Prostate gland (tissue), 2 donors: ENCODE data around the gene MTMR3. TPM values are rescaled to one million over a fixed set of nuclear protein-coding genes. Genes with fewer than 3 reads are reported as not detected.

Experiments used
- DNase-seq: peaks from one replicate; pipeline ENCODE4 v3.0.0-alpha.2; 2019; ENCODE audit warnings: low spot score
- H3K27ac ChIP-seq, 2 donors: fragments of 200-600 bp; sonication (generic); 2 replicates each; pipeline ENCODE4 v1.5.1; 2017 to 2019
- H3K27me3 ChIP-seq: fragments of 200-600 bp; sonication (generic); replicated peaks from 2 replicates; pipeline ENCODE4 v1.5.1; 2019; ENCODE audit not compliant: insufficient read depth
- H3K36me3 ChIP-seq, 2 donors: fragments of 200-600 bp; sonication (generic); 1 replicate in 1 of 2; 2 replicates in 1 of 2; pipeline versions ENCODE4 v1.5.1 to v1.8.1; 2017 to 2019
- H3K4me1 ChIP-seq: fragments of 200-600 bp; sonication (generic); replicated peaks from 2 replicates; pipeline ENCODE4 v1.5.1; 2019
- H3K4me3 ChIP-seq, 2 donors: fragments of 200-600 bp; sonication (generic); 2 replicates each; pipeline ENCODE4 v1.5.1; 2017 to 2019
- H3K9me3 ChIP-seq: fragments of 200-600 bp; sonication (generic); 2 replicates; pipeline ENCODE4 v1.5.1; 2017
- CTCF ChIP-seq, 4 experiments: fragments of 200-600 bp in 2 of 4; fragments of 450-650 bp in 2 of 4; sonication (generic) in 2 of 4; IDR thresholded peaks; 1 replicate in 3 of 4; 2 replicates in 1 of 4; pipeline ENCODE4 v1.5.1; 2016 to 2019; ENCODE audit warnings: antibody characterized with exemption in 4 of 4, mild to moderate bottlenecking in 2 of 4, moderate library complexity in 2 of 4
- POLR2A ChIP-seq: fragments of 450-650 bp; IDR thresholded peaks from one replicate; pipeline ENCODE4 v1.6.1; 2016; ENCODE audit warnings: antibody characterized with exemption, mild to moderate bottlenecking
- POLR2AphosphoS5 ChIP-seq: sonication (generic); formaldehyde crosslinking; IDR thresholded peaks from one replicate; pipeline ENCODE4 v1.6.1; 2017; ENCODE audit warnings: antibody characterized with exemption
- WGBS: methylation state at CpG from one replicate; pipeline ENCODE4 v1.1.5; 2018; 5-methylcytosine and 5-hydroxymethylcytosine counted together
- intact Hi-C: fragments of 100-400 bp; cut with DNase I; formaldehyde crosslinking; loops from one replicate; pipeline ENCODE4 v1.14.2; 2022
- total RNA-seq, 2 donors: library from RNA; depleted of rRNA; stranded (reverse); fragments of >200 nt; gene quantifications; one replicate each; pipeline ENCODE4 v1.1.0, GENCODE V29; 2016

The MTMR3 gene
- total RNA-seq, 2 donors from 2014 or later: 37.9 to 93.7 TPM

GRCh38 chr22:29945435-29945834 is 62.5 kb downstream of the MTMR3 start:
- no peaks in the 10 kb centered on the region for H3K27me3 ChIP-seq
- H3K27ac ChIP-seq: no peak overlapping the region
- H3K4me3 ChIP-seq: no peak overlapping the region
- no peaks in the 10 kb centered on the region for H3K4me1 ChIP-seq
- no peaks in the 10 kb centered on the region for H3K36me3 ChIP-seq
- H3K9me3 ChIP-seq: no peaks in the 10 kb centered on the region
- intact Hi-C loops: no loop called here
- 60% methylated on average over 3 of the region's 3 CpGs for WGBS
- DNase-seq: no peak
- no peak for TF ChIP-seq CTCF (IDR thresholded peaks at IDR 0.05)
- TF ChIP-seq POLR2A: no peak
- no peak for TF ChIP-seq POLR2AphosphoS5

- DNase-seq: no peak
- Histone ChIP-seq H3K4me1 (no peaks in the 10 kb centered on the region), H3K4me3 (no peak overlapping the region)
Observed at GRCh38 chr22:29946220-29946619, 63.2 kb downstream of the MTMR3 start.

GRCh38 chr22:29947410-29948384 is 64.7 kb downstream of the MTMR3 start:
- H3K27me3 ChIP-seq: no peaks in the 10 kb centered on the region
- H3K9me3 ChIP-seq: no peaks in the 10 kb centered on the region
- H3K4me3 ChIP-seq: no peak overlapping the region
- no peaks in the 10 kb centered on the region for H3K36me3 ChIP-seq
- H3K4me1 ChIP-seq: no peaks in the 10 kb centered on the region
- WGBS: 44% methylated on average over 4 of the region's 4 CpGs
- intact Hi-C loops: no loop called here
- DNase-seq: no peak
- no peak overlapping the region for H3K27ac ChIP-seq
- TF ChIP-seq CTCF (IDR thresholded peaks at IDR 0.05): no peak
- no peak for TF ChIP-seq POLR2AphosphoS5
- TF ChIP-seq POLR2A: no peak

More at GRCh38 chr22:29946220-29946619, 63.2 kb downstream of the MTMR3 start:
- H3K27me3 ChIP-seq: no peaks in the 10 kb centered on the region
- 77% methylated on average over 2 of the region's 2 CpGs for WGBS
- TF ChIP-seq POLR2AphosphoS5 (no peak), POLR2A (no peak), CTCF (IDR thresholded peaks at IDR 0.05) (no peak)
- H3K36me3 ChIP-seq: no peaks in the 10 kb centered on the region
- intact Hi-C loops: no loop called here
- no peaks in the 10 kb centered on the region for H3K9me3 ChIP-seq
- H3K27ac ChIP-seq: no peak overlapping the region

- Histone ChIP-seq H3K9me3 (no peaks in the 10 kb centered on the region), H3K27ac (no peak overlapping the region), H3K27me3 (no peaks in the 10 kb centered on the region), H3K4me3 (no peak overlapping the region), H3K4me1 (no peaks in the 10 kb centered on the region), H3K36me3 (no peaks in the 10 kb centered on the region)
- no peak for DNase-seq
- intact Hi-C loops: no loop called here
- 33% methylated on average over 1 of the region's 1 CpG for WGBS
- TF ChIP-seq CTCF (IDR thresholded peaks at IDR 0.05) (no peak), POLR2AphosphoS5 (no peak), POLR2A (no peak)
Observed at GRCh38 chr22:29948385-29948769, 65.4 kb downstream of the MTMR3 start.

- H3K4me3 ChIP-seq: no peak overlapping the region
- H3K9me3 ChIP-seq: no peaks in the 10 kb centered on the region
- H3K4me1 ChIP-seq: no peaks in the 10 kb centered on the region
- H3K27ac ChIP-seq: no peak overlapping the region
- WGBS: 80% methylated on average over 3 of the region's 3 CpGs
- intact Hi-C loops: no loop called here
- no peak for DNase-seq
- TF ChIP-seq CTCF (IDR thresholded peaks at IDR 0.05): no peak
- no peak for TF ChIP-seq POLR2AphosphoS5
- no peak for TF ChIP-seq POLR2A
- H3K36me3 ChIP-seq: no peaks in the 10 kb centered on the region
- no peaks in the 10 kb centered on the region for H3K27me3 ChIP-seq
Observed at GRCh38 chr22:29949872-29950271, 66.9 kb downstream of the MTMR3 start.
